NCI-H774 (cell line): ENCODE data around the gene THYN1.
"Not testable (repeated sequence)": the region's sequence is repeated elsewhere in the genome, so short reads cannot be mapped to it uniquely, and the experiment has no call there.

Experiments used
- DNase-seq: peaks from one replicate; lab custom pipeline; 2025; lab: John Stamatoyannopoulos, UW

THYN1 gene

DNA sequence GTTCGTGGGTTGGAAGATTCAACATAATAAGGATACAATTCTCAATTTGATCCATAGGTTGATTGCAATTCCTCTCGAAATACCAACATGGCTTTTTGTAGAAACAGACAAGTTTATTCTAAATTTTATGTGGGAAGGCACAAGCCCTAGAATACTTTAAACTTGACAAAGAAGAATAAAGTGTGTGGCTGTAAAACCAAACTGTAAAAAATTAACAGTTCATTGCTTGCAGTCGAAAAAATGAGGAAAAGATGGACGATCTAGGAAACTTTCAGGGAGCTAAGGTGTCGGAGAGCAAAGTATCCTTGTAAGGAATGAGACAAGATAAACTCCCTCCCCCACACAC is 22.0 kb upstream of the THYN1 start:
- no peak for DNase-seq

DNA sequence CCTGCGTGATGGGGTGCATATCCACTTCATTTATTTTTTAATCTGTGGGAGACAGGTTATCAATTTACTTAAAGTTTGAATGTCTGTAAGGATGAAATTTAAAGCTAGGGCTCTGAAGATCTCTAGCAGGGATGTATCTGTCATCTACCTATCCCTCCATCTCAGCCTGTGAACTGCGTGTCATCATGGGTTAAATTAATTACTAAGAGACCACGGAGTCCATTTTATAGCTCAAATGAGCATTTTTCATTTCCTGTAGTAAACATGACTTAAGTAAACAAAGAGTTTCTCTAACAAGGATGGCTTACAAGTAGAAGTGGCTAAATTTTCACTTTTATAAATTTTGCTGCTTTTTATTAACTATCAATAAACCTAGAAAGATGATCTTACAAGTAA is 20.2 kb upstream of the THYN1 start:
- DNase-seq: no peak

DNA sequence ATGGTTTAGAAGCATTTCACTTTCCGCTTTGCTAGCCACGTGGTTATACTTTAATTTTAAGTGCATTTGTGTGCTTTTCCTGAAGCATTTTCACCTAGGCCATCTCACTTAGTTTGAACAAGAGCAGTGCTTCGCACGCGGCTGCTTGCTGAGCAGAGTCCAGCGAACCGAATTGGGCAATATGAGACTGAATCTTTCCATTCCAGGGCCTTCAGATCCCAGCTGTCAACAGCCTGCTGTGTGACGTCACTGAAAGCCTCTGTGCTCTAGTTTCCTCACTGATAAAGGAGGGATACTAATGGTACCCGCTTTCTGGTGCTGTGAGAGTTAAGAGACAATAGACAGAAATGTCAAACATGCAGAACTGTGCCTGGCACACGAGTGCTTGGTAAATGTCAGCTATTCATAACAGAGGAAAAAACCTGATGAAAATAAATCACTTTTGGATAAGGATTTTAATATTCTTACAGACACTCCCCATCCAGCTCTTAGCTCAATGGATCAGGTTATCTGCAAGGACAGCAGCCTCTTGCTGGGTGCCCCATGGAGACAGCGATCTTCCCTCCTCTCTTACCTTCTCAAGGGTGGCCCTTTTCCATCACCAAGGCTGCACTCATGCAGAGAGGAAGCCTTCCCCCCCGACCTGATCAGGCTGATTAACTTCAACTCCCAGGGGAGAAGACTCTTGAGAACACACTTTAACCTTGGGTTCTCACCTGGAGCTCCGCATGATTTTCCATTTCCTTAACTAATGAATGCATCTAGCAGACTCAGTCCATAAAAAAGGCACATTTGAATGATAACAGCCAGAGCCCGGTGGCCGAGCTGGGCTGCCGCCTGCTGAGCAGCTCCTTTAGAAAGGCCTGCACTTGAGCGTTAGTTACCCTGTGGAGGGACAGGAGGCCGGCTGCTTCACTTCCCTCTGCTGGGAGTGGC is 19.5 kb upstream of the THYN1 start:
- no peak for DNase-seq

DNA sequence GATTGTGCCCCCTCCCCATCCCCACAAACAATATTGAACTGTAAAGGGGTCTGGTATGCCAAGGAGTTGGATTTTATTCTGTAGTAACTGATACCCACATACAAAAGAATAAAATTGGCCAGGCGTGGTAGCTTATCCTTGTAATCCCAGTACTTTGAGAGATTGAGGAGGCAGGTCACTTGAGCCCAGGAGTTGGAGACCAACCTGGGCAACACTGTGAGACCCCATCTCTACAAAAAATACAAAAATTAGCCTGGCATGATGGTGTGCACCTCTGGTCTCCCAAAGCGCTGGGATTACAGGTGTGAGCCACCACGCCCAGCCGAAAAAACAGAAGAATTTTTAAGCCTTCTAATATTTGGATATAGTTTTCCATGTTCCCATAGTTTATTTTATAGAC is 18.8 kb upstream of the THYN1 start:
- DNase-seq: no peak

- DNase-seq: no peak
These were observed 17.1 kb upstream of the THYN1 start for GRCh38 chr11:134270250-134270714.

- DNase-seq: no peak
These were observed 14.8 kb upstream of the THYN1 start for GRCh38 chr11:134267966-134268365.

GRCh38 chr11:134267461-134267860 is 14.3 kb upstream of the THYN1 start:
- no peak for DNase-seq

DNA sequence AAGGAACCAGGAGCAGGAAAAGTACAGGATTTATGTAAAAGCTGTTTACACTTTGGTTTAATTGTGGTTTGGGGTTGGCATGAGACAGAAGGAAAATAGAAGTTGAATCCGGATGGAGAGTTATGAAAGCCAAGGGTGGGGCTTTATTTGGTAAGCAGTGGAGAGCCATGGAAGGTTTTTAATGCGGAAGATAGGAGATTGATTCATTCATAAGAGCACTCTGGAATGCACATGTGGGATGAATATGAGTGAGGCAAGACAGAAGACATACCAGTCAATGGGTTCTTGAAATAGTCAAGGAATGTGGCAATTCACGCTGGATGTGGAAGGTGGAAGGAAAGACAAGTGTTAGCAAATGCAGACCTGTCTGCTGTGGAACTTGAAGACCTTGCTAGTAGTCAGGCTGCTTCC is 13.7 kb upstream of the THYN1 start:
- DNase-seq: no peak

- DNase-seq: no peak
These were observed 13.3 kb upstream of the THYN1 start for GRCh38 chr11:134266440-134266839.

DNA sequence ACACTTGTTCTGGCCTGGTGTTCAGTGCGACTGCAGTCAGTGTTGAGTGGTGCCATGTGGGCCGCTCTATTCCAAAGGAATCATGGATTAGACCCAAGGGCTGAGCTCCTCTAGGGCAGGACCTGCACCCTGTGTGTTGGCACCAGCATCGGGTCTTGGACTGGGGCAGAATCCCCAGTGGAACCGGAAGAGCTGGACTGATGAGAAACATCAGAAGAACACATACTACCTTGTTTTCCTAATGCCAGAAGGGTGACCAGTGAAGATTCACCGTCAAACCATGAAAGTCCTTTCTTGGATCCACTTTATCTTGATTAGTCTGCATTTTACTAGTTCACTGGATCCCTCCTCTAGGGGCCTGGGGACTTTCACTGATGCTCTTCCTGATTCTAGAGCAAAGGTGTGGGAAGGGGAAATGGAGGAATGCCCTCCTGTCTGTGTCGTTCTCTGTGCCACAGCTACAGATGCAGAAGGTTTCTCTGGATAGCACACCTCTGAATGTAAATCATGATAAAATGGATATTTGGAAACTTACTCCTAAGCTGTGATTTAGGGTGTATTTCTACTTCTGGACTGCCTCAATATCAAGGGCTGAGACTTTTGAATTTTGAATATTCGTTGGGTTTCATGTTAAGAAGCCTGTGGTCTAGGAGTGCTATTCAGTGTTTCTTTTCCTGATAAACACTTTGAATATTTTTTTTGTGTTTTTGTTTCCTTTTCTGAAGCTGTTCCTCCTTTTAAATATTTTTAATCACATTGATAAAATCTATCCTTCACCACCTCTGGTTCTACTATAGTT is 12.0 kb upstream of the THYN1 start:
- DNase-seq: no peak

- no peak for DNase-seq
These were observed 8.7 kb upstream of the THYN1 start for GRCh38 chr11:134261626-134262488.

DNA sequence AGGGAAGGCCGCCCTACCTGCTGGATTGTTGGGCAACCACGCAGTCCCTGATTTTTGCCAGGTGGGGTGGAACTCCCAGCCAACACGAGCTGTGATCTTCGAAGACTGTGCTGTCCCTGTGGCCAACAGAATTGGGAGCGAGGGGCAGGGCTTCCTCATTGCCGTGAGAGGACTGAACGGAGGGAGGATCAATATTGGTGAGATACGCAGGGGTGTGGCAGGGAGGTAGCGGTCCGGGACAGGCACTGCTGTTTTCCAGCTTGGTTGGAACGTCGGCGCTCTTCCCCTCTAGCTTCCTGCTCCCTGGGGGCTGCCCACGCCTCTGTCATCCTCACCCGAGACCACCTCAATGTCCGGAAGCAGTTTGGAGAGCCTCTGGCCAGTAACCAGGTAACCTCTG is 7.8 kb upstream of the THYN1 start:
- no peak for DNase-seq

DNA sequence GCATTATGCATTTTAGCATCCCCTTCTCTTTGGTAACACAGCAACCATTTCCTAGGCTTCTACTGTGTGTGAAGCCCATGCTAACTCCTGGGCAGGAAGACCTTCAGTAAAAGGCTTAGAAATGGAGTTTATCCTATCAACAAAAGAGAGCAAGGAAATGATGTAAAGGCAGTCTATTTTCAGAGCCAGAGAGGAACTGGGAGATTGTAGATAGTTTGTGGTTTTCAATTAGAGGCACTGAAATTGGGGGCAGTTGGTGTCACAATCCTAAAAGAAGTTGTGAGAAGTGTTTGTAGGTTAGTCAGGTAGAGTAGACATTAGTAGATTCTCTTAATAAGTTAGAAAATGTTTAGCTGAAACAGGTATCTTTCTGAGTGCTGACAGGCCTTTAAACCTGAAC is 7.4 kb upstream of the THYN1 start:
- DNase-seq: no peak

GRCh38 chr11:134258577-134258976 is 5.4 kb upstream of the THYN1 start:
- no peak for DNase-seq

GRCh38 chr11:134257101-134257500 is 3.9 kb upstream of the THYN1 start:
- no peak for DNase-seq

DNA sequence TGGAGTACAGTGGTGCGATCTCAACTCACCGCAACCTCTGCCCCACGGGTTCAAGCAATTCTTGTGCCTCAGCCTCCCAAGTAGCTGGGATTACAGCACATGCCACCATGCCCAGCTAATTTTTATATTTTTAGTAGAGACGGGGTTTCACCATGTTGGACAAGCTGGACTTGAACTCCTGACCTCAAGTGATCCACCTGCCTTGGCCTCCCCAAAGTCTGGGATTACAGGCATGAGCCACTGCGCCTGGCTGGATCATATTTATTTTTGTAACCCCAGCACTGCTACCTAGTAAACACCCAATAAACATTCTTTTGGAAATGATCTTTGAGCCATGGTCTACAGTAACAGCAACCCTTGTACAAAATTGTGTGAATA is 2.0 kb upstream of the THYN1 start:
- not testable (repeated sequence) for DNase-seq

GRCh38 chr11:134254433-134255183 is 1.5 kb upstream of the THYN1 start:
- no peak for DNase-seq

GRCh38 chr11:134252346-134253187 is 585 bp downstream of the THYN1 start:
- no peak for DNase-seq

DNA sequence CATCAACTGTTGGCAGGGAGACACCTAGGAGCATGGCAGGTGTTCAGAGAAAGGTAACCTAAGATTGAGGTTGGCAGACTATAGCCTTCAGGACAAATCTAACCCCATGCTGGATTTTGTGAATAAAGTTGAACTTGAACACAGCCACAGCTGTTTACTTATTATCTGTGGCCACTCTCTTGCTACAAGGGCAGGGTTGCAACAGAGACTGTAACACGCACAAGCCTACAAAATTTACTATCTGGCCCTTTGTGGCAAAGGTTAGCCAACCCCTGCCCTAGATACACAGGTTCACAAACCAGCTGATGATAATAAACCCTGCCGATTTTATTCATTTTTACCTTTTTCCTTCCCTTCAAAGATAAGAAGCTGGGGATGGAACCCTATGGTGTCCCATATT is 2.5 kb downstream of the THYN1 start:
- no peak for DNase-seq

DNA sequence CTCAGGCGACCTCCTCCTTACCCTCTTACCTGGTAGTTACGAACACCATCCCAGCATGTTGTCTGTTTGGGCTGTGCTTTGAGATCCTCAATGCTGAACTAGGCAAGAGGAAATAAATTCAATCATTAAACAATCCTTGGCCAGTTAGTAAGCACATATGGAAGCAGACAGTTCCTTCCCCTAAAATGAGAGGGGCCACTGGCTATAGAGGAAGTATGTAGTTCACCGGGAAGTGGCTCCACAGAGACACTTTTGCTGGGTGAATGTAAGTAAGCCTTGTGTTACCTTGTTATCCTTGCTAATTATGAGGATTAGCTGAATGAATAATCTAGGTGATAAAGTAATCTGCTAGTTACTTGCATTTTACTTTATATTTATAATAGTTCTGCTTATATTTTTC is 2.9 kb downstream of the THYN1 start:
- DNase-seq: no peak
